ENCODE data around the gene ZBTB18. TPM values are rescaled to one million over a fixed set of nuclear protein-coding genes. Genes with fewer than 3 reads are reported as not detected.

The ZBTB18 gene
- total RNA-seq, 1 donor from 2014 or later, result 16.7 TPM

DNA sequence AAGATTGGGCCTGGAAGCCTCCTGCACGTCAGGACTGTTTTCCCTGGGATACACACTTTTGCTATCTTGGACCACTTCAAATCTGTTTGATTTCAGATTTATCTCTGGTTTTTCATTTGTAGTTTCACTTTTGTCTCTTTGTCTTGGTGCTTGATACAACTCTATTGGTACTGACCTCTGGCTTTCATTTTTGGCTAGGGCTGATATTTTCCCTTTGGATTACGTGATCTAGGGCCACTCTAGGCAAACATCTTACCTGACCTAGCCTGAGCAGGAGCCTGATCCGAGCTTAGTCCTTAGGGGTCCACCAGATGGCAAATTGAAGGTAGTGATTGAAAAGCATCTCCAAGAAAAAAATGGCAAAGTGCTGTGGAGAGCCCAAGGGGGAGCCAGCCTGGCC, 39.6 kb downstream of the ZBTB18 start:
- TF ChIP-seq, protein P1, sequence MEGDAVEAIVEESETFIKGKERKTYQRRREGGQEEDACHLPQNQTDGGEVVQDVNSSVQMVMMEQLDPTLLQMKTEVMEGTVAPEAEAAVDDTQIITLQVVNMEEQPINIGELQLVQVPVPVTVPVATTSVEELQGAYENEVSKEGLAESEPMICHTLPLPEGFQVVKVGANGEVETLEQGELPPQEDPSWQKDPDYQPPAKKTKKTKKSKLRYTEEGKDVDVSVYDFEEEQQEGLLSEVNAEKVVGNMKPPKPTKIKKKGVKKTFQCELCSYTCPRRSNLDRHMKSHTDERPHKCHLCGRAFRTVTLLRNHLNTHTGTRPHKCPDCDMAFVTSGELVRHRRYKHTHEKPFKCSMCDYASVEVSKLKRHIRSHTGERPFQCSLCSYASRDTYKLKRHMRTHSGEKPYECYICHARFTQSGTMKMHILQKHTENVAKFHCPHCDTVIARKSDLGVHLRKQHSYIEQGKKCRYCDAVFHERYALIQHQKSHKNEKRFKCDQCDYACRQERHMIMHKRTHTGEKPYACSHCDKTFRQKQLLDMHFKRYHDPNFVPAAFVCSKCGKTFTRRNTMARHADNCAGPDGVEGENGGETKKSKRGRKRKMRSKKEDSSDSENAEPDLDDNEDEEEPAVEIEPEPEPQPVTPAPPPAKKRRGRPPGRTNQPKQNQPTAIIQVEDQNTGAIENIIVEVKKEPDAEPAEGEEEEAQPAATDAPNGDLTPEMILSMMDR (conservative IDR thresholded peaks at IDR 0.05), result no peak

DNA sequence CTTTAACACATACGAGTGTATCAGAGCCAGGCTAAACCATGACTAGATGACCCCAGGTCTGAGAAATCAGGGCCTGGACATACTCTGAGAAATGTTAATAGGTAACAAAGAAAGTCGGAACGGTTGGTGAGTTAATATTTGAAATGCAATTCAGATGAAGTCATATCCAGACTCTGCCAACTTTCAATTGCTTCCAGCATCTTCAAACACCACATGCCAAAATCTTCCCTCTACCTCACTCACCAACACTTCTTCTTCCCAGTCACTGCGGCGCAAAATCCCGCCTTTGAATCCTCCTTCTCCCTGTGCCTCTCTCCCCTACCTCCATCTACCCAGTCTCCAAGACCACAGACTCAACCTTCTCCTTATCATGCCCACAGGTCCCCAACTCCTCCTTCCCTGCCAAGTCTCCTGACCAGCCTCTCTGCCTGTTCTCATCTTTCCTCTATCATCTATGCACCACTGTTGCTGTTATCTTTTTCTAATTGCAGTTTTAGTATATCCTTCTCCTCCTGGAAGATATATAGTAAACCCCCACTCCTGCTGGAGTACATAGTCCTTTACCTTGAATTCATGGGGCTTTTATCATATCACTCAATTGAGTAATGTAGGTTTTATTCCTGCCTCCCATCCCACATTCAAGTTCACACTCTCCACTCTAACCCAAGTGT, 41.3 kb downstream of the ZBTB18 start:
- H3K27me3 Mint-ChIP-seq, result peaks cover 23% of the 10 kb centered on the region
- TF ChIP-seq, protein P1 (conservative IDR thresholded peaks at IDR 0.05), result no peak
- no peak for DNase-seq (ENCODE audit: extremely low spot score, unreplicated experiment)
- no peak overlapping the region for H3K27ac Mint-ChIP-seq
- H3K9me3 Mint-ChIP-seq, result no peaks in the 10 kb centered on the region
- H3K4me1 Mint-ChIP-seq (ENCODE audit: unreplicated experiment), result peaks cover 19% of the 10 kb centered on the region
- H3K36me3 Mint-ChIP-seq, result no peaks in the 10 kb centered on the region
- H3K4me3 Mint-ChIP-seq, result no peak overlapping the region

More for the DNA sequence above, 39.6 kb downstream of the ZBTB18 start:
- Mint-ChIP-seq H3K36me3 (no peaks in the 10 kb centered on the region), H3K27ac (no peak overlapping the region), H3K9me3 (peaks cover 7% of the 10 kb centered on the region), H3K4me1 (ENCODE audit: unreplicated experiment) (peaks cover 15% of the 10 kb centered on the region), H3K27me3 (peaks cover 22% of the 10 kb centered on the region), H3K4me3 (no peak overlapping the region)
- DNase-seq (ENCODE audit: extremely low spot score, unreplicated experiment), result no peak

DNA sequence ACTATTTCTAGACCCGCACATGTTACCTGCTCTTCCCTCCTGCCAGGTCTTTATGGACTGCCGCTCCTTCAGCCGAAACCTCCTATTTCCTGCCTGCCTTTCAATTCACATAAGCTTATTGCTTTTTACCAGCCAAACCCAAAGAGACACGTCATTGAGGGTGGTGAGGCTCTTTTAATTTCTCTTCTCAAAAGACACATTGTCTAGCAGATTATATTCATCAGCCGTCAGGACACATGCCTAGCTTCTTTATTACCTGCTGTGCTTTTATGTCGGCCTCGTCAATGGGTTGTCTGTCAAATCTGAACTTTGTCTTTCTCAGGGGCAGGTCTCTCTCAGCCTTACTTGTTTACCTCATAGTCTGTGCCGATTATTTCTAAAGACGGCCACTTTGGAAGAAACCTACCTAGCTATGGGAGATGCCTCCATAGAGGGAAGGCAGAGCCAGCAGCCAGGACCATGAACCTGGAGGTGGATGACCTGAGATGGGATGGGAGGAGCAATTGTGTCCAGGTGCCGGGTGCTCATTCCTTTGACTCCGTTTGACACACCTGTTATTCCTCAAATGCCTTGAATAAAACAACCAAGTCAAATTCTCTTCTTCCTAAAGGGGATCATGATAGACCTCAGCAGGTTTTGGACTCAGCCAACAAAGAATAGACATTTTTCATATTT, 42.0 kb downstream of the ZBTB18 start:
- H3K4me1 Mint-ChIP-seq (ENCODE audit: unreplicated experiment), result peaks cover 23% of the 10 kb centered on the region
- TF ChIP-seq, protein P1 (conservative IDR thresholded peaks at IDR 0.05), result no peak
- no peaks in the 10 kb centered on the region for H3K9me3 Mint-ChIP-seq
- no peak for DNase-seq (ENCODE audit: extremely low spot score, unreplicated experiment)
- H3K4me3 Mint-ChIP-seq, result no peak overlapping the region
- H3K36me3 Mint-ChIP-seq, result no peaks in the 10 kb centered on the region
- H3K27ac Mint-ChIP-seq, result no peak overlapping the region
- peaks cover 19% of the 10 kb centered on the region for H3K27me3 Mint-ChIP-seq

DNA sequence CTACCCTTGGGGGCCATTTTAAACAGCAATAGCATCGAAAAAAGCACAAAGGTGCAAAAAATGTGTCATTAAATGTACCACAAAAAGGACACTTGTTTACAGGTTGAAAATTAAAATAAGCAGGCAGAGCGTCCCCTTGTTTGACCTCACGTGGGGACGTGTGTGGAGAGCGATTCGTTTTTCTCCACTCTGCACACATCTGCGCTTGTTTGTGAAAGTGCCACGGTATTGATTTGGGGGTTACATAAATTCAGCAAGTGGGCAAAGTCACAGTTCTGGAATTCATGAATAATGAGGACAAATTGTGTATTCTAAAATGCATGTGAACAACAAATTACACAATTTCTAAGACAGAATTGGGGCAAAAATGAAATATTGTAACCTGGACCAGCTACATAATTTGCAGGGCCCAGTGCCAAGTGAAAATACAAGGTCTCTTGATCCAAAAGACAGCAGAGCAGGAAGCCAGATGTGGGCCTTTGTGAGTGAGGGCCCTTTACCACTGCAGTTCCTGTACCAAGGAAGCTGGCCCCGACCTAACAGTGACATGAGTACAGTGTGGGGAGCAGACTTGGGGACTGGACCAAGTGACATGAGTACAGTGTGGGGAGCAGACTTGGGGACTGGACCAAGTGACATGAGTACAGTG, 43.9 kb downstream of the ZBTB18 start:
- Mint-ChIP-seq H3K4me1 (ENCODE audit: unreplicated experiment) (peaks cover 18% of the 10 kb centered on the region), H3K9me3 (no peaks in the 10 kb centered on the region), H3K27me3 (peaks cover 21% of the 10 kb centered on the region), H3K27ac (no peak overlapping the region), H3K36me3 (no peaks in the 10 kb centered on the region), H3K4me3 (no peak overlapping the region)
- TF ChIP-seq, protein P1 (conservative IDR thresholded peaks at IDR 0.05), result no peak
- DNase-seq (ENCODE audit: extremely low spot score, unreplicated experiment), result no peak

DNA sequence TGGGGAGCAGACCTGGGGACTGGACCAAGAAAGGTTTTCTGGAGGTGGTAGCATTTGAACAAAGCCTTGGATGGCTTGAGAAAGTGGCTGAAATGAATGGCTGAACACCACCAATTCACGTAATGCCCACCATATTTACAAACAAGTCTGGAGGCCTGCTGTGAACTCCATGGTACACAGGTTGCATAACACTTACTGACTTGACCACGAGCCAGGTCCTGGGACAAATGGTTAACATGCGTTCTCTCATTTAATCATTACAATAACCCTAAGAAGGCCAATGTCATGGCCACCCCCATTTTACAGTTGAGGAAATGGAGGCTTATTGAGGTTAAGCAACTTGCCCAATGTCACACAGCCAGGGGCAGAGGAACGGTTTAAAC, 44.4 kb downstream of the ZBTB18 start:
- no peaks in the 10 kb centered on the region for H3K36me3 Mint-ChIP-seq
- peaks cover 19% of the 10 kb centered on the region for H3K4me1 Mint-ChIP-seq (ENCODE audit: unreplicated experiment)
- no peak overlapping the region for H3K4me3 Mint-ChIP-seq
- no peaks in the 10 kb centered on the region for H3K9me3 Mint-ChIP-seq
- H3K27ac Mint-ChIP-seq, result no peak overlapping the region
- TF ChIP-seq, protein P1 (conservative IDR thresholded peaks at IDR 0.05), result no peak
- DNase-seq (ENCODE audit: extremely low spot score, unreplicated experiment), result no peak
- H3K27me3 Mint-ChIP-seq, result peaks cover 22% of the 10 kb centered on the region

All from type B pancreatic cell (in vitro differentiated cells).